Brain microvascular endothelial cell (primary cell): ENCODE results near the gene MTPN.

Experiments used
- DNase-seq: peaks from one replicate; pipeline ENCODE4 v3.0.0-alpha.2; 2020
- H3K27ac ChIP-seq: fragments of 250-450 bp; sonication (Bioruptor Pico); 2 replicates; pipeline ENCODE4 v1.5.1; 2020; ENCODE audit warnings: mild to moderate bottlenecking, moderate library complexity
- H3K27me3 ChIP-seq: fragments of 250-450 bp; sonication (Bioruptor Pico); replicated peaks from 2 replicates; pipeline ENCODE4 v1.5.1; 2020; ENCODE audit warnings: mild to moderate bottlenecking
- H3K36me3 ChIP-seq: fragments of 250-450 bp; sonication (Bioruptor Pico); replicated peaks from 2 replicates; pipeline ENCODE4 v1.5.1; 2020; ENCODE audit warnings: mild to moderate bottlenecking
- H3K4me3 ChIP-seq: 2 replicates; pipeline ENCODE4 v1.5.1; 2011; ENCODE audit warnings: low read depth, mild to moderate bottlenecking, control low read depth, low read length, moderate library complexity
- CTCF ChIP-seq: IDR thresholded peaks from 2 replicates; pipeline ENCODE4 v1.5.1; 2011; ENCODE audit warnings: low read depth, mild to moderate bottlenecking, moderate library complexity, low read length, control low read depth, inconsistent platforms; ENCODE audit errors: missing control alignments
- in situ Hi-C: cut with HindIII; loops from 2 replicates; pipeline ENCODE4 v1.10.0; 2017; ENCODE audit warnings: low sequenced_read_pairs, low pct_ligation_motif_present

The MTPN gene

GRCh38 chr7:136016649-136017395, 39.7 kb upstream of the MTPN start:
- TF ChIP-seq CTCF: no peak
- in situ Hi-C loops: loop anchor here (25.0 kb wide), 1 partner anchor 180 kb away; no protein-coding TSS in a partner anchor
- Histone ChIP-seq H3K27me3 (no peaks in the 10 kb centered on the region), H3K4me3 (no peak overlapping the region), H3K36me3 (no peaks in the 10 kb centered on the region), H3K27ac (no peak overlapping the region)
- no peak for DNase-seq

GRCh38 chr7:136015638-136016037, 38.5 kb upstream of the MTPN start:
- DNase-seq: no peak

GRCh38 chr7:136014659-136015058, 37.5 kb upstream of the MTPN start:
- Histone ChIP-seq H3K4me3 (no peak overlapping the region), H3K27me3 (no peaks in the 10 kb centered on the region), H3K27ac (no peak overlapping the region), H3K36me3 (no peaks in the 10 kb centered on the region)
- in situ Hi-C loops: loop anchor here (25.0 kb wide), 1 partner anchor 177 kb away; no protein-coding TSS in a partner anchor
- DNase-seq: no peak
- TF ChIP-seq CTCF: no peak

More at GRCh38 chr7:136015638-136016037, 38.5 kb upstream of the MTPN start:
- Histone ChIP-seq H3K4me3 (no peak overlapping the region), H3K36me3 (no peaks in the 10 kb centered on the region), H3K27ac (no peak overlapping the region), H3K27me3 (no peaks in the 10 kb centered on the region)
- in situ Hi-C loops: loop anchor here (25.0 kb wide), 1 partner anchor 178 kb away; no protein-coding TSS in a partner anchor
- TF ChIP-seq CTCF: no peak

- no peaks in the 10 kb centered on the region for H3K27me3 ChIP-seq
- no peak for DNase-seq
- no peaks in the 10 kb centered on the region for H3K36me3 ChIP-seq
- H3K4me3 ChIP-seq: no peak overlapping the region
- H3K27ac ChIP-seq: no peak overlapping the region
- no peak for TF ChIP-seq CTCF
- in situ Hi-C loops: loop anchor here (25.0 kb wide), 1 partner anchor 175 kb away; no protein-coding TSS in a partner anchor
Observed at GRCh38 chr7:136012238-136012637, 35.1 kb upstream of the MTPN start.

- no peak overlapping the region for H3K27ac ChIP-seq
- H3K4me3 ChIP-seq: no peak overlapping the region
- no peaks in the 10 kb centered on the region for H3K27me3 ChIP-seq
- in situ Hi-C loops: loop anchor here (25.0 kb wide), 1 partner anchor 172 kb away; no protein-coding TSS in a partner anchor
- H3K36me3 ChIP-seq: no peaks in the 10 kb centered on the region
- peak; percentile 8 for DNase-seq
- TF ChIP-seq CTCF: peak; percentile 31
Observed at GRCh38 chr7:136009488-136010079, 32.4 kb upstream of the MTPN start.
